Hindlimb muscle (tissue), 1 donor: ENCODE measurements around the gene PPP2R5C. TPM values are rescaled to one million over a fixed set of nuclear protein-coding genes. Genes with fewer than 3 reads are reported as not detected.

Experiments used
- DNase-seq: peaks from one replicate; pipeline ENCODE4 v3.0.0-alpha.2; 2013
- polyA plus RNA-seq: library from polyadenylated mRNA; unstranded; fragments of 120-200 nt; gene quantifications from one replicate; pipeline ENCODE4 v1.2.1, GENCODE V29; 2013; ENCODE audit not compliant: insufficient read length

PPP2R5C gene
- polyA plus RNA-seq, 1 donor, result 62.3 TPM

DNA sequence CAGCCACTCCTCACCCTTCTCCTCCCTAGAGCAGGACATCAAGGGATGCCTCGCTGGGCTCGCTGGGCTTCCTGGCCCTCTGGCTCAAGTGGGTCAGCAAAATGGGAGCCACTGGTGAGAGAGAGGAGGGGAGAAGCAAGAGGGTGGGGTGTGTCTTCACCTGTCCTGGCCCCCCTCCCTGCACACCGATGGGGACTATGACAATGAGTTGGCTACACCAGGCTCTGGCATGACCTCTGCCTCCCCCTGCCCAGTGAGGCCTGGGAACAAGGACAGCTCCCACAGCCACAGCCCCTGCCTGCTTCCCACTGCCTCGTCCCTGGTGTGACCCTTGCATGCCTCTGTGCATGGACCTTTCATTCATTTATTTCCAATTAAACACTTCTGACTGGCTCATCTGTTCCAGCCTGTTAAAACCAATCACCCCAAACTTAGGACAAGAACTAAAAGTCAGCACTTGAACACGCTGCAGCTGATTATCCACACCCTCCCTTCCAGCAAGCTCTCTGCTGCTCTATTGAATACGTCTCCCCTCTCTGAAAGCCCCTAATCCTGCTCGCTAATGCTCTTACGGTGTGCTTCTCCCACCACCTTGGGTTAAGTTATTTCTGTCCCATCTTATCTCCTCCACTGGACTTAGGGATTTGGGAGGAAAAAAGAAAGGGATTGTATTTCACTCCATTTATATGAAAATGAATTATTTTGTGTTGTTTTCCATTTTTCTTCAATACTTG, 5.8 kb upstream of the PPP2R5C start:
- DNase-seq, result no peak

- no peak for DNase-seq
These were observed 4.3 kb upstream of the PPP2R5C start for GRCh38 chr14:101757064-101757838.

- no peak for DNase-seq
These were observed 3.7 kb upstream of the PPP2R5C start for GRCh38 chr14:101757839-101758211.

DNA sequence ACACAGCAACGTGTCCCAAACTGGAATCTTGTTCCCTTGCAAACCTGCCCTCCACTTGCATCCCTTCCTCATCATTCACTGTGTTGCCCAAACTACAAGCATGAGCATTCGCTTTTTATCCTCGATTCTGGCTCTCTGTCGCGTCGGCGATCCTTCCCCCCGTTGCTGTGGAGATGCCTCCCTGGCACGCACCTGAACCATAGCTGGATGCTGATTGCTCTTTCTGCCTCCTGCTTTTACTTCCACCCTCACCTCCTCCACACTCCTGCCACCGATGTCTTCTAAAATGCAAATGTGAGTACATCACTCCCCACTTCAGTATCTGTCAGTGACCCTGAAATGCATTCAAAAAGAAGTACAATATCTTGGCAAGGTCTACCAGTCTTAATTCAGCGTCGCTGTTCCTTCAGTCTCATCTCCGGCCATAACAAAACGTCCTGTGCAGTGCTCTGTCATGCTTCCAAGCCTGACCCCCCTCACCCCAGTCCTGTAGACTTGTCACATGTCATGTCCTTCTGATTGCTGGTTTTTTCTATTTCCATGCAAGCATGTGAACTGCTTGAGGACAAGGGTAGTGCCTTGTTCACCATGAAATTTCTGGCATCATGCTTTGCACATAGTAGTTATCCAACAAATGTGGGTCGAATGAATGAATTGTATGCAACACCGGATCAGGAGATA, 2.5 kb upstream of the PPP2R5C start:
- no peak for DNase-seq

DNA sequence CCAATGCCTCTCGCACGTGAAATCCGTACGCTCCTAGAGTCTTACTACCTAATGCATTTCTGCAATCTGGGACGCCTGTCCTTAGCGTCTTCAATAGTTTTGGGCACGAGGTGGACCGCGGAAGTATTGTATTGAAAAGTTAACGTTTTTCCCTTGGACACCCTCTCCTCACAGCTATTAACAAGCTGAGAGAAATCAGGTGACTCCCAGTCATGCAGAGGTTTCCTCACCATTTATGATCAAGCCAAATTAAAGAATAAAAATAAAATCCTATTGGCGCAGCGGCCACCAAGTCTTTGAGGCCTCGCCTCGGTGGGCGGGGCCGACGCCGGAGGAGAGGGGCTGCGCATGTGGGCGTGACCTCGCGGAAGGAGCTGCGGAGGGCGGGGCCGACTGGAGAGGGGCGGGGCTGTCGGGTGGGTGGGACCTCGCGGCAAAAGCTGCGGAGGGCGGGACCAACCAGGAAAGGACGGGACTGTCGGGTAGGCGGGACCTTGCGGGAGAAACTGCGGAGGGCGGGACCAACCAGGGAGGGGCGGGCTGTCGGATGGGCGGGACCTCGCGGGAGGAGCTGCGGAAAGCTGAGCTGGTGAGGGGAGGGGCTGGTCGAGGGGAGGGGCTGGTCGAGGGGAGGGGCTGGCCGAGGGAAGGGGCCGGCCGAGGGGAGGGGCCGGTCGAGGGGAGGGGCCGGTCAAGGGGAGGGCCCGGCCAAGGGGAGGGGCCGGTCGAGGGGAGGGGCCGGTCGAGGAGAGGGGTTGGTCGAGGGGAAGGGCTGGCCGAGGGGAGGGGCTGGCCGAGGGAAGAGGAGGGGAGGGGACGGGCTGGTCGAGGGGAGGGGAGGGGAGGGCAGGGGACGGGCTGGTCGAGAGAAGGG, 1.1 kb upstream of the PPP2R5C start:
- peak; percentile 95 for DNase-seq

DNA sequence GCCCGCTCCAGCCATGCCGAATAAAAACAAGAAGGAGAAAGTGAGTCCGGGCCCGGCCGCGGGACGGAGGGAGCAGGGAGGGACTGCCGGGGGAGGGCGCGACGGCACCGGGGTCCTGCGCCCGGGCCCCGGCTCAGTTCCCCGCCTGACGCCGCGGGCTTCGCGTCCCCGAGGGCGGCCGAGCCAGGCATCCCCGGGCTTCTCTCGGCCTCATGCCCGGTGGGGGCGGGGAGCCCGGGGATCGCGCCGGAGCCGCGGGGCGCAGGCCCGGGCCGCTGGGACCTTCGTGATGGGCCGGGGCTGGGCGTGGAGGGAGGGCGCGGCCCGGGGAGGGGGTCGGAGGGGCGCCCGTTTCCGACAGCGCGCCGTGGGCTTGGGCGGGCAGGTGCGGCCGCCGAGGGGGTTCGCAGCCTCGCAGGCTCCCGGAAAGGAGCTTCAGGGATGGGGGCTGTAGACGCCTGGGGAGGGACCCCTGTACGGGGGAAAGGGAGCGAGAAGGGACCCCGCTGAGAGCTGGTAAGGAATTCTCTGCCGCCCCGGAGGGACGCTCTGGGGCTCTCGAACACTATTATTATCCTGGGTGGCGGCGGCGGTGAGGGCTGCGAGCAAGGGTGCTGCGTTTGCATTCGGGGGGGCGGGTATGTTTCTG, 496 bp downstream of the PPP2R5C start:
- DNase-seq, result peak; percentile 43

- DNase-seq, result no peak
These were observed 1.1 kb downstream of the PPP2R5C start for GRCh38 chr14:101762530-101763101.

DNA sequence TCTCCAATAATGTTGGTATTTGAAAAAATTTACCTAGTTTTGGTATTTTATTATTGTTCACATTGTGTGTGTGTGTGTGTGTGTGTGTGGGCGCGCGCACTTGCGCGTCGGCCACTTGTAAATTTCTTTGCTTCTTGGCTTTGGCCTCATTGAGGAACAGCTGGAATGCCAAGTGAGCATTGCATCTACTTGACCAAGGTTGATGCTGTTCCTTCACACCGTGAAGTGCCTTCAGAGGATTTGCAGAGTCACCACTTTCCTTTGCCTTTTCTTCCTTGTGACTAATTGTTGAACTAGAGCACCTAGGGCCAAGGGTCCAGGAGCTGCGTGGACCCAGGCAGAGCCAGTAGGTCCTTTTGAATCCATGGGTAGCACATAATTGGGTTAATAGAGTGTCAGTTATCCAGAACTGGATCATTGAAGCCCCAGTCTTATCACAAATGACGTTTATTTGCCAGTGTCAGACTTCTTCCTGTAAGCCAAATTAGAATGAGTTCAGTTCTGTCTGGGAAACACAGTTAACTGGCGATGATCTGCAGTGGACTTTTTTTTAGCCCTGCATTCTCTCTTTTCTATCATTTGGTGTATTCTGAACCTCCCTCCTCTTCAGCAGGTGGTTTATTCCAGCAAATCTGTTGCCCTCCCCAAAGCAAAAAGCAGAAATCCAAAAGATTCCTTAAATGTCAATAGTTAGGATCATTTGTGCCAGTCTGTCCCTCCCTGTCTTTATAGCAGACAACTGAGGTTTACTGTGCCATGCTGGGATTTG, 2.6 kb downstream of the PPP2R5C start:
- no peak for DNase-seq

DNA sequence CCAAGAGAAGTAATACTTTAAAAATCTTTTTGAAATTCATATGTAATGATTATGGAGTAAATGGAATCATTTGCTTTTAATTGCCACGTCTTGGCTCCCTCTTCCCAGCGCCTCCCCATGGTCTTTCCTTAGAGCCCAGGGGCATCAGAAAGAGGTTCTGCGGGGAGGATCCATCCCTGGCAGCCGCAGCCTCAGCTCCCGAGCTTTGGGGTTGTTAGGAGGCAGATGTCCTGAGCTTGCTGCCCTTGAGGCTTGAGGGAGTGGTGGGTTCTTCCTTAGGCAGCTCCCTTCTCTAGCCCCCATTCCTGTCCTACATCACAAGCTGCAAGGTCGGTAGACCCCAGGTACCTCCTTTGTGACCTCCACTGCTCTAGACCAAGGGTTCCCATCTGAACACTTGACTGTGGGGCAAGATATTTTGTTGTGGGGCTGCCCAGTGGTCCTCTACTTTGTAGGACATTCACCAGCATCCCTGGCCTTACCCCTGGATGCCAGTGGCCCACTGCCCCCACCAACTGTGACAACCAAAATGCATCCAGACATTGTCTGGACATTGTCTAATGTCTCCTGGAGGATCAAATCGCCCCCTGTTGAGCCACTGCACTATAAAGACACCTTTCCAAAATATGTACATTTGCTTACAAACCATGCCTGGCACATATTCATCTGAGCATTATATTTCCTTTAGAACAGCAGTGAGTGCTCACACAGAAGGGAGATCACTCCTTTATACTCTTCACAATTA, 6.3 kb downstream of the PPP2R5C start:
- DNase-seq, result no peak

- no peak for DNase-seq
These were observed 8.7 kb downstream of the PPP2R5C start for GRCh38 chr14:101770183-101770582.

- no peak for DNase-seq
These were observed 11.3 kb downstream of the PPP2R5C start for GRCh38 chr14:101772770-101773169.

- DNase-seq, result no peak
These were observed 11.9 kb downstream of the PPP2R5C start for GRCh38 chr14:101773378-101773777.

GRCh38 chr14:101774006-101774795, 12.7 kb downstream of the PPP2R5C start:
- no peak for DNase-seq

- no peak for DNase-seq
These were observed 13.3 kb downstream of the PPP2R5C start for GRCh38 chr14:101774814-101775213.

DNA sequence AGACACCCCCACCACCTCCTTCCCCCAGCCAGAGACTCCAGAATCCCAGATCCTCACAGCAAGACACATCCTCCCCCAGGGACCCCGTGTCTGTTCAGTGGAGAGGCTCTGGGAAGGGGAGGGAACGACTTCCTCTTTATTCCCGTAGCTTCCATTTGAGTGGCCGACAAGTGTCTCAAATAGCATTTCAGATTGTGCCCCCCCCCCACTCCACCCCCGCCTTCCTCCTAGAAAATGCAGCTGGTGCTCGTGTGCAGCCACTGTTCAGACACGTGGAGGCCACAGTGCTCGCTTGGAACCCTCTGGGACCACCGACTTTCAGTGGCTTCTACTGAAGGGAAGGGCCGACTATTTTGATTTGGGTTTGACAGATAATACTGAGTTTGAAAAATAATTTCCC, 14.3 kb downstream of the PPP2R5C start:
- no peak for DNase-seq

- DNase-seq, result no peak
These were observed 14.8 kb downstream of the PPP2R5C start for GRCh38 chr14:101776344-101776743.

GRCh38 chr14:101780390-101780789, 18.9 kb downstream of the PPP2R5C start:
- no peak for DNase-seq

DNA sequence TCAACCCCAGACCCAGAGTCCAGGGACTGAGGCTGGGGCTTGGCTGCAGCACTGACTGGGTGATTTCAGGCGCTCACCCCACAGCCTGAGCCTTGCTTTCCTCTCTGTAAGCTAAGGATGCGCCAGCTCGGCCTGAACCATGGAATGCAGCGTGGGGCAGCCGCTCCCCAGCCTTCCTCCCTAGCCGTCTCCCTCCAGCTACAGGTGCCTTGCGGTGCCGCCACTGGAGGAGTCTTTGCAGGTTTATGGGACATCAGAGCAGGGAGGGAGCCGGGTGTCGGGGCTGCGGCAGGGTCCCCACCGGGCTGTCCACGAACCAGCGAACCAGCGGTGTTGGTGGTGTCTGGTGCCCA, 19.4 kb downstream of the PPP2R5C start:
- no peak for DNase-seq
